ENCODE measurements around the gene HOXD9.
A peak's percentile ranks its signal among the peaks of the same experiment; 100 is the strongest.

Gene HOXD9

GRCh38 chr2:176122683-176123410, at the start of gene HOXD9:
Gene HOXD9, plus strand, starts transcription at chr2:176122719. Its CDS starts 50 bp downstream, at chr2:176122769.
- in situ Hi-C loops (cut with MboI; ENCODE audit: low pct_unique_long_range_greater_than_20kb, low sequenced_read_pairs): loop anchor here (10.0 kb wide), 1 partner anchor 512 kb away; no protein-coding TSS in a partner anchor
- DNase-seq: no peak

DNA sequence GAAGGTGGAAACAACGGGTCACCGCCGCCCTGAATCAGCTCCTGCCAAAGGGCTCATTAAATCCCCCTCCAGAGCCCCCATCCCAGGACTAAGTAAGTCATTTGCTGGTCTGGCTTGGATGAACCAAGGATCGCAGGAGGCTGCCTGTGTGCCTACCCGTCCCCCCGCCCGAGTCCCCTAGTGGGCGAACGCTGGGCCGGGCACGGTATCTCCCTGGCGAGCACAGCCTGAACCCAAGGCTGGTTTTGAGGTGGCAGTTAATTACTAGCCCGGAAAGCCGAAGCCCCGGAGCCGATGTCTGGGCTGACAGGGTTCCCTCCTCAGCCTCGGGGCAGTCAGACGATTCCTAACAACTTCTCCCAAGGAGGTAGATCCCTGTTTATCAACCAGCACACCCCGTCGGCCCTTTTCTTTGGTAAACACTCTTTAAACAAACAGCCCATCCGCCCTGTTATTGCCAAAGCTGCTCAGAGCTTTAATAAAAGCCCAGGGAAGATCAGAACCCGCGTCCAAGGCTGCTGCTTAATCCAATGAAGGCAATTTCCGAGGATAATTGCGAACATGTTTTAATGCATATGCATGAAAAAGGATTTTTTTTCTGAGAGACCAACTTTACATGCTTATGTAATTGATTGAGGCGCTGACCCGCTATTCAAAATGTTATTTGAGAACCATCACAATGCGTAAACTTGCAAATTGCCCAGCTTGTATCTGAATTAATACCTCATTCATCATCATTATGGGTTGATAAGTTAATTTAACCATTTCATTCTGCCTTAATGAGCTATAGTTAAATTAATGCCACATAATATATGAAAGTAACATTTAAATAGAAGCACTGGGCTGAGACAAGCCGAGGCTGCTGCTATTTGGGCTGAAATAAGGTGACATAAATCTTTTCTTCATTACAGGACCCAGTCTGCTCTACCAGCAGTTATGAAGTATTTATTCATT, 49.3 kb upstream of the HOXD9 start:
- no peak for DNase-seq
- in situ Hi-C loops (cut with MboI; ENCODE audit: low pct_unique_long_range_greater_than_20kb, low sequenced_read_pairs): no loop called here

GRCh38 chr2:176074919-176075425, 47.5 kb upstream of the HOXD9 start:
- in situ Hi-C loops (cut with MboI; ENCODE audit: low pct_unique_long_range_greater_than_20kb, low sequenced_read_pairs): loop anchor here (25.0 kb wide), 2 partner anchors 388 to 713 kb away; no protein-coding TSS in a partner anchor

DNA sequence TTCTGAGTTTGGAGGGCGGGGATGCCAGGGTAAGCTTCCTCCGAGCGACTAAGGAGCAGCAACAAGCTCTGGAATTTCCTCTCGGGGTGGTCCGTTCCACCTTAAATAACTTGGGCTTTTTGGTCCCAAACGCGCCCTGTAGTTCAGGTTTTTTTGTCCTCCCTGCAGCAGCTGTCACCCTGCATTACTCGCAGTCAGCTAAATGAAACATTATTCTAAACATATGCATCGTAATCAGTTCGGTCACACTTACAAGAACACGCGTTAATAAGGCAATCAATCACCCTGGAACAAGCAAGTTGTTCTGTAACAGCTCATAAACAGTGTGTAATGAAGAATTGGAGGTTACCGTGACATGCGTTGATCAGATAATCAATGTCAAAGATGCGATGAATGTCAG, 47.0 kb upstream of the HOXD9 start:
- no peak for DNase-seq
- in situ Hi-C loops (cut with MboI; ENCODE audit: low pct_unique_long_range_greater_than_20kb, low sequenced_read_pairs): loop anchor here (25.0 kb wide), 2 partner anchors 388 to 713 kb away; no protein-coding TSS in a partner anchor

More at GRCh38 chr2:176074919-176075425, 47.5 kb upstream of the HOXD9 start:
- no peak for DNase-seq

- no peak for DNase-seq
- in situ Hi-C loops (cut with MboI; ENCODE audit: low pct_unique_long_range_greater_than_20kb, low sequenced_read_pairs): loop anchor here (25.0 kb wide), 2 partner anchors 389 to 714 kb away; no protein-coding TSS in a partner anchor
Measured at GRCh38 chr2:176076063-176076462, 46.5 kb upstream of the HOXD9 start.

- no peak for DNase-seq
- in situ Hi-C loops (cut with MboI; ENCODE audit: low pct_unique_long_range_greater_than_20kb, low sequenced_read_pairs): loop anchor here (25.0 kb wide), 2 partner anchors 389 to 714 kb away; no protein-coding TSS in a partner anchor
Measured at GRCh38 chr2:176076796-176077195, 45.7 kb upstream of the HOXD9 start.

DNA sequence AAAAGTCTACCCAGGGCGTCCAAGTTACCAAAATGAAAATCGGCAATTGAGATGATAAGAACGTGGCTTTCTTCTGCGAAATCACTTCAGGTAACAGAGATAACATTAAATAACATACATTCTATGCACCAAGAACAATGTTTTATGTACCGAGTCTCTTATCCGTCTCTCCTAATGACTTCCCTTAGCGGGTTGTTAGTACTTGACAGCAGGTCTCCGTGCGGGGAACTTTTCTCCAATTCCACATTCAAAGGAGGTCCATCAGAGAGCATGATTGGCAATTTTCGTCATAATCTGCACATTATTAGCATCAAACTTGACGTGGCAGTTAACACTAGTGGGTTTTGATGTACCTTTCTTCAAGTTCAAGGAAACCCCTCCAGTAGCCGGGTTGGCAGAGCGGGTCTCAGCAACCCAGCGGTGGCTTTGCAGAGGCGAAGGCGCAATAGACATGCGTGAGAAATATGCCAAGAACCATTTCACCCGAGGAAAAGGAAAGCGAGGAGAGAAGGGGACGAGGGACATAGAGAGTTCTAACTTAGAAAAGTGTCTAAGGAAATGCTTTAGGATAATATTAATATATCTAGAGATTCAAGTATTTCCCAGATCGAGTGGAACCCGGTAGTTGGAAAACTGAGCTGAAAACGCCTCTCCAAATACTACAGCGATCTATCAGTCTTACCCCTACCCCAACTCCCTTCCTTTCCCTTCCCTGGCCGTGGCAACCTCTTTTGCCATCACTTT, 43.8 kb upstream of the HOXD9 start:
- in situ Hi-C loops (cut with MboI; ENCODE audit: low pct_unique_long_range_greater_than_20kb, low sequenced_read_pairs): loop anchor here (25.0 kb wide), 2 partner anchors 391 to 716 kb away; no protein-coding TSS in a partner anchor
- DNase-seq: no peak

- DNase-seq: no peak
- in situ Hi-C loops (cut with MboI; ENCODE audit: low pct_unique_long_range_greater_than_20kb, low sequenced_read_pairs): loop anchor here (25.0 kb wide), 2 partner anchors 392 to 717 kb away; no protein-coding TSS in a partner anchor
Measured at GRCh38 chr2:176079285-176079830, 43.2 kb upstream of the HOXD9 start.

GRCh38 chr2:176079831-176080539, 42.5 kb upstream of the HOXD9 start:
- in situ Hi-C loops (cut with MboI; ENCODE audit: low pct_unique_long_range_greater_than_20kb, low sequenced_read_pairs): loop anchor here (25.0 kb wide), 2 partner anchors 393 to 718 kb away; no protein-coding TSS in a partner anchor
- peak; percentile 87 for DNase-seq

DNA sequence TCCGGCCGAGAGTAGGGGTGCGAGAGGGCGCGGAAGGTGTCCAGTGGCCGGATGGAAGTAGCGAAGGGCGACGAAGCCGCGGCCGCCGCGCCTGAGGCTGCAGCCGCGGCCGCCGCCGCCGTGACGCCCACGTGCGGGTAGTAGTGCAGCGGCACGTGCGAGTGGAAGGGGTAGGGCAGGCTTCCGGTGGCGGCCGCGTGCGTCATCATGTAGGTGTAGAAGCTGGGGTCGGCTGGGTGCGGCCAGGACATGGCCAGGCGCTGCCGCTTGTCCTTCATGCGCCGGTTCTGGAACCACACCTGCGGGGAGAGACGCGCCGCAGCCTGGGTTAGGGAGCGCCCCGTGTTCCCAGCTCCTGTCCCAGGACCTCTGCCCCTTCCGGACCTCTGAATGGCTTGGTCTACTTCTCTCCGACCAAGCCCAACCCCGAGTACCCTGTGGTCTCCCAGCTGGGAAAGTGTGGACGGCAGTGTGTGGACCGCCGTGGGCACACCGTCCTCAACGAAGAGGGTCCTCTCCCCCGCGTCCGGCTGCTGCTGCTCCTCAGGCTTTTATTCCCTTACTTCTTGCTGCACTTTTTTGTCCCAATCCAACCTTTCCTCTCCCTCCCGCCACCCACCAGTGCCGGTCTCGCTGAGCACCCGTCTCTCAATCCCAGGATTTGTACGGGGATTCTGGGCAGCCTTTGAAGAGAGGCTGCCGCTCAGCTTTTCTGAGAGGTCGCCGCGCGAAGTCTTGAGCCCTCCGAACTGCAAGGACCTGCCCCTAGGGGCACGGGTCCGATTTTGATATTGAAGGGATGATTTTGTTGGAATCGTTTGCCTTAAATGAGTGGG, 41.8 kb upstream of the HOXD9 start:
- in situ Hi-C loops (cut with MboI; ENCODE audit: low pct_unique_long_range_greater_than_20kb, low sequenced_read_pairs): loop anchor here (25.0 kb wide), 2 partner anchors 393 to 718 kb away; no protein-coding TSS in a partner anchor
- peak; percentile 60 for DNase-seq

DNA sequence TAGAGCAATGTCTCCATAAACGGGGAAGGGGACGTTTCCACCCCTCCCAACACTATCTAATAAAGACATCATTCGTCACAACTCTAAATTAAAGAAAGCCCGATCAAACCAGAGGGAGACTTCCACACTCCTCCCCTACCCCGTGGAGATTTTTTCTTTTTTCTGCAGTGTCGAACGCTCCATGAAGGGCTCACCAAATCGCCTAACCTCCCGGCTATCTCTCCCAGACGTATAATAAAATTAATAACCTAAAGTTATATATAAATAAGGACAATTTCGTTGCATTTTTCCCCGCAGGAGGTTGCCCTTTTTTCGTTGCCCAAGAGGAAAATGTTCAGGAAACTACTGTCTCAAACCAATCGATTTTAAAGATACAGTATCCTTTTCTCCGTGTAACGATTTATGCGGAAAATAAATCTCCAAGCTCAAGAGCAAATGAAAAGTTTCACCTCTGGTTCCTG, 41.1 kb upstream of the HOXD9 start:
- in situ Hi-C loops (cut with MboI; ENCODE audit: low pct_unique_long_range_greater_than_20kb, low sequenced_read_pairs): loop anchor here (25.0 kb wide), 2 partner anchors 394 to 719 kb away; no protein-coding TSS in a partner anchor

GRCh38 chr2:176081837-176082524, 40.5 kb upstream of the HOXD9 start:
- DNase-seq: no peak
- in situ Hi-C loops (cut with MboI; ENCODE audit: low pct_unique_long_range_greater_than_20kb, low sequenced_read_pairs): loop anchor here (25.0 kb wide), 2 partner anchors 395 to 720 kb away; no protein-coding TSS in a partner anchor

More for the DNA sequence above, 41.1 kb upstream of the HOXD9 start:
- DNase-seq: no peak

DNA sequence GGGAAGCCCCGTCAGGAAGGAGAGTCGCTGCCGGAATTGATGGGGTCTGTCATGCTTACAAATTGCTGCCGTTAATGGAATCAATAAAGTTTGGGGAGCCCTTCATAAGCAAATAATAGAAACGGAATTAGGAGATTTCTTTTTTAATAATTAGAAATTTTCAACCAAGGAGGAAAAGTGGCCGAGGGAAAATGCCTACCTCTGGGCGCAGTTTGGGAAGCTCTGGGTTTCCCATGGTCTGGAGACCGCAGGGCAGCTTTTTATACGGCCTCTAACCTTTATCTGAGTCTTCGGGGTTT, 40.0 kb upstream of the HOXD9 start:
- no peak for DNase-seq
- in situ Hi-C loops (cut with MboI; ENCODE audit: low pct_unique_long_range_greater_than_20kb, low sequenced_read_pairs): loop anchor here (25.0 kb wide), 2 partner anchors 395 to 720 kb away; no protein-coding TSS in a partner anchor

GRCh38 chr2:176082824-176083751, 39.4 kb upstream of the HOXD9 start:
- in situ Hi-C loops (cut with MboI; ENCODE audit: low pct_unique_long_range_greater_than_20kb, low sequenced_read_pairs): loop anchor here (25.0 kb wide), 2 partner anchors 396 to 721 kb away; no protein-coding TSS in a partner anchor
- DNase-seq: no peak

GRCh38 chr2:176083796-176084261, 38.7 kb upstream of the HOXD9 start, which contains the start of gene EVX2:
Gene EVX2, minus strand, starts transcription at chr2:176083962. Its CDS starts 186 bp downstream, at chr2:176083776.
- in situ Hi-C loops (cut with MboI; ENCODE audit: low pct_unique_long_range_greater_than_20kb, low sequenced_read_pairs): loop anchor here (25.0 kb wide), 2 partner anchors 397 to 722 kb away; no protein-coding TSS in a partner anchor
- DNase-seq: no peak

All from KBM-7 (cell line).